Tibial nerve (tissue), 4 donors: ENCODE data around the gene RARS2.

ENCODE experiments used
- EP300 ChIP-seq, 2 donors: sonication (generic); formaldehyde crosslinking; IDR thresholded peaks; one replicate each; pipeline ENCODE4 v1.6.1; 2017; ENCODE audit warnings: antibody characterized with exemption in 2 of 2, mild to moderate bottlenecking in 1 of 2
- TF ChIP-seq, protein P1 (sequence below), 5 experiments: fragments of 200-600 bp in 3 of 5; fragments of 450-650 bp in 2 of 5; sonication (generic) in 3 of 5; IDR thresholded peaks; one replicate each; pipeline ENCODE4 v1.5.1; 2016 to 2019; ENCODE audit warnings: antibody characterized with exemption in 5 of 5, mild to moderate bottlenecking in 3 of 5, moderate library complexity in 2 of 5

DNA sequence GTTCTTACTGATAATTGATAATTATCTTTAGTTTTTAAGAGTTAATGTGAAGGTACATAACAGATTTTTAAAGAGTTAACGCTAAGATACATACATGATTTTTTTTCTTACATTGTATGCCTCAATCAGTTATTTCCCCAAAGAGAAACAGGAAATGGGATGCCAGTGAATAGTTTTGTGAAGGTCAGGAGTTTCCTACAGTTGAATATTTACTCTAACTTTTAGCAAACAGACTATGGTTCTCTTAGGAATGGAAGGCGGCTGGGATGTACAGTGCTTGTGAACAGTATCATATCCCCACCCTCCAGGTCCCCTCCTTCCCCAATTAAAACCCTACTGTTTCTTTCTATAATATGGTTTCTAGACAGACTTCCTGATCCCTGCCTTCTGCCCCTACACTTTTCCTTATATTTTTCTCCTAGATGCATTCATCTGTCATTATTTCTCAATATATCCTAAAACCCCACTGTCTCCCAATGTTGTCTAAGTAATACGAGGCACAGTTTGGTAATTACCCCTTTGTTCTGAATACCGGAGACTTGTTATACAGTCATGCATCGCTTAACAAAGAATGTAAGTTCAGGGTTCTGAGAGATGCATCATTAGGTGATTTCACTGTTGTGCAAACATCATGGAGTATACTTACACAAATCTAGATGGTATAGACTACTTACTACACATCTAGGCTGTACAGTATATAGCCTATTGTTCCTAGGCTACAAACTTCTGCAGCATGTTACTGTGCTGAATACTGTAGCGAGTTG is 87.8 kb downstream of the RARS2 start:
- TF ChIP-seq, protein P1, sequence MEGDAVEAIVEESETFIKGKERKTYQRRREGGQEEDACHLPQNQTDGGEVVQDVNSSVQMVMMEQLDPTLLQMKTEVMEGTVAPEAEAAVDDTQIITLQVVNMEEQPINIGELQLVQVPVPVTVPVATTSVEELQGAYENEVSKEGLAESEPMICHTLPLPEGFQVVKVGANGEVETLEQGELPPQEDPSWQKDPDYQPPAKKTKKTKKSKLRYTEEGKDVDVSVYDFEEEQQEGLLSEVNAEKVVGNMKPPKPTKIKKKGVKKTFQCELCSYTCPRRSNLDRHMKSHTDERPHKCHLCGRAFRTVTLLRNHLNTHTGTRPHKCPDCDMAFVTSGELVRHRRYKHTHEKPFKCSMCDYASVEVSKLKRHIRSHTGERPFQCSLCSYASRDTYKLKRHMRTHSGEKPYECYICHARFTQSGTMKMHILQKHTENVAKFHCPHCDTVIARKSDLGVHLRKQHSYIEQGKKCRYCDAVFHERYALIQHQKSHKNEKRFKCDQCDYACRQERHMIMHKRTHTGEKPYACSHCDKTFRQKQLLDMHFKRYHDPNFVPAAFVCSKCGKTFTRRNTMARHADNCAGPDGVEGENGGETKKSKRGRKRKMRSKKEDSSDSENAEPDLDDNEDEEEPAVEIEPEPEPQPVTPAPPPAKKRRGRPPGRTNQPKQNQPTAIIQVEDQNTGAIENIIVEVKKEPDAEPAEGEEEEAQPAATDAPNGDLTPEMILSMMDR (IDR thresholded peaks at IDR 0.05), result no peak
- no peak for TF ChIP-seq EP300 (IDR thresholded peaks at IDR 0.05)
